IMR-90 (cell line): ENCODE measurements around the gene CILP. TPM values are rescaled to one million over a fixed set of nuclear protein-coding genes. Genes with fewer than 3 reads are reported as not detected.

ENCODE experiments used
- ATAC-seq: fragments of 200-7000 bp; cut with Tn5 transposase; 2 replicates; pipeline ENCODE4 v1.9.1; 2020; ENCODE audit warnings: low read depth, mild to moderate bottlenecking, moderate library complexity
- Bru-seq: library from RNA; stranded (reverse); fragments of 400-500 nt; gene quantifications from one replicate; lab custom pipeline; 2021; lab: Mats Ljungman, UMichigan
- BruChase-seq, 2 experiments: library from RNA; stranded (reverse); fragments of 400-500 nt; gene quantifications; one replicate each; lab custom pipeline; 2021; lab: Mats Ljungman, UMichigan
- BruUV-seq: library from RNA; stranded (reverse); fragments of 400-500 nt; replicated peaks from 2 replicates; lab custom pipeline; 2021; lab: Mats Ljungman, UMichigan
- CTCF ChIA-PET: fragments of 300-600 bp; formaldehyde crosslinking; extraction: SDS; loops from one replicate; lab custom pipeline; 2021; ENCODE audit warnings: antibody characterized with exemption; lab: Yijun Ruan, JAX
- POLR2A ChIA-PET: fragments of 300-600 bp; sonication (Branson Sonifier 250); formaldehyde crosslinking; loops from one replicate; lab custom pipeline; 2022; ENCODE audit warnings: antibody characterized with exemption; ENCODE audit not compliant: unreplicated experiment; lab: Charles Lee
- DNase-seq: peaks from one replicate; pipeline ENCODE4 v3.0.0; 2013
- H2AFZ ChIP-seq: replicated peaks from 2 replicates; pipeline ENCODE3; 2013; ENCODE audit warnings: low read length, mild to moderate bottlenecking; ENCODE audit not compliant: poor library complexity
- H2AK5ac ChIP-seq: 2 replicates; pipeline ENCODE4 v1.6.1; 2013; ENCODE audit warnings: low read depth, low read length, inconsistent platforms
- H2AK9ac ChIP-seq: replicated peaks from 2 replicates; pipeline ENCODE3; 2013; ENCODE audit warnings: mild to moderate bottlenecking, low read depth, low read length, moderate library complexity; ENCODE audit not compliant: poor library complexity
- H2BK120ac ChIP-seq: 2 replicates; pipeline ENCODE4 v1.6.1; 2013; ENCODE audit warnings: low read depth, low read length, inconsistent platforms
- H2BK15ac ChIP-seq: 3 replicates; pipeline ENCODE4 v1.6.1; 2013; ENCODE audit warnings: low read depth, low read length, inconsistent platforms
- H2BK20ac ChIP-seq: 2 replicates; pipeline ENCODE4 v1.6.1; 2013; ENCODE audit warnings: low read depth, mild to moderate bottlenecking, inconsistent platforms, low read length, moderate library complexity
- H2BK5ac ChIP-seq: 2 replicates; pipeline ENCODE4 v1.6.1; 2013; ENCODE audit warnings: mild to moderate bottlenecking, low read depth, low read length, inconsistent platforms; ENCODE audit not compliant: poor library complexity, severe bottlenecking
- H3K14ac ChIP-seq: replicated peaks from 2 replicates; pipeline ENCODE4 v1.6.1; 2013; ENCODE audit warnings: low read depth, low read length, inconsistent platforms
- H3K18ac ChIP-seq: 2 replicates; pipeline ENCODE4 v1.6.1; 2013; ENCODE audit warnings: low read depth, low read length, control low read depth
- H3K23ac ChIP-seq: 2 replicates; pipeline ENCODE4 v1.6.1; 2013; ENCODE audit warnings: low read depth, low read length, inconsistent platforms
- H3K27ac ChIP-seq: 2 replicates; pipeline ENCODE4 v1.5.1; 2013; ENCODE audit warnings: mild to moderate bottlenecking, control low read depth, low read length; ENCODE audit not compliant: insufficient read depth
- H3K27me3 ChIP-seq: 2 replicates; pipeline ENCODE4 v1.6.1; 2013; ENCODE audit warnings: low read length; ENCODE audit not compliant: control insufficient read depth, insufficient read depth
- H3K36me3 ChIP-seq: 2 replicates; pipeline ENCODE4 v1.6.1; 2013; ENCODE audit warnings: low read length, mixed read lengths; ENCODE audit not compliant: control insufficient read depth, insufficient read depth
- H3K4ac ChIP-seq: 2 replicates; pipeline ENCODE4 v1.6.1; 2013; ENCODE audit warnings: low read depth, low read length, inconsistent platforms
- H3K4me1 ChIP-seq: 2 replicates; pipeline ENCODE4 v1.6.1; 2013; ENCODE audit warnings: low read length, mixed read lengths; ENCODE audit not compliant: control insufficient read depth, insufficient read depth
- H3K4me2 ChIP-seq: 2 replicates; pipeline ENCODE4 v1.6.1; 2013; ENCODE audit warnings: low read depth, mild to moderate bottlenecking, control low read depth, low read length, moderate library complexity
- H3K4me3 ChIP-seq: 2 replicates; pipeline ENCODE4 v1.5.1; 2013; ENCODE audit warnings: low read depth, mild to moderate bottlenecking, control low read depth, low read length, moderate library complexity; ENCODE audit not compliant: insufficient read depth
- H3K56ac ChIP-seq: 2 replicates; pipeline ENCODE4 v1.6.1; 2013; ENCODE audit warnings: low read length, inconsistent platforms; ENCODE audit not compliant: insufficient read depth; ENCODE audit errors: extremely low read depth
- H3K79me1 ChIP-seq, 2 experiments: 2 replicates each; pipeline ENCODE4 v1.6.1; 2013; ENCODE audit warnings: low read length in 2 of 2, inconsistent platforms in 1 of 2, low read depth in 1 of 2
- H3K9ac ChIP-seq: 2 replicates; pipeline ENCODE4 v1.6.1; 2013; ENCODE audit warnings: low read depth, low read length, control low read depth
- H3K9me1 ChIP-seq: 2 replicates; pipeline ENCODE4 v1.6.1; 2013; ENCODE audit warnings: low read length, inconsistent platforms; ENCODE audit not compliant: insufficient read depth
- H3K9me3 ChIP-seq: 2 replicates; pipeline ENCODE4 v1.6.1; 2013; ENCODE audit warnings: low read length; ENCODE audit not compliant: control insufficient read depth, insufficient read depth
- H4K20me1 ChIP-seq: 2 replicates; pipeline ENCODE4 v1.6.1; 2013; ENCODE audit warnings: low read length, inconsistent platforms; ENCODE audit not compliant: insufficient read depth
- H4K5ac ChIP-seq: 2 replicates; pipeline ENCODE4 v1.6.1; 2013; ENCODE audit warnings: mild to moderate bottlenecking, low read depth, low read length, control low read depth
- H4K8ac ChIP-seq, 2 experiments: 2 replicates each; pipeline ENCODE4 v1.6.1; 2013; ENCODE audit warnings: low read depth in 2 of 2, low read length in 2 of 2, control low read depth in 1 of 2, inconsistent platforms in 1 of 2
- H4K91ac ChIP-seq: 2 replicates; pipeline ENCODE4 v1.6.1; 2013; ENCODE audit warnings: low read depth, low read length, inconsistent platforms; ENCODE audit not compliant: insufficient read depth
- CHD1 ChIP-seq: IDR thresholded peaks from 2 replicates; pipeline ENCODE4 v1.6.1; 2012; ENCODE audit warnings: low read depth, low read length, improper control_type of control experiment
- WGBS, 2 experiments: methylation state at CpG; one replicate each; pipeline versions ENCODE4 v1.1.5 to v1.1.7; 2013; ENCODE audit warnings: missing lambda C conversion rate in 2 of 2; ENCODE audit not compliant: insufficient read length in 1 of 2; ENCODE audit errors: extremely low coverage in 2 of 2; 5-methylcytosine and 5-hydroxymethylcytosine counted together
- dilution Hi-C: fragments of 300-500 bp; cut with HindIII; formaldehyde crosslinking; loops from one replicate; pipeline ENCODE4 v1.14.3; 2018; ENCODE audit warnings: low sequenced_read_pairs; ENCODE audit not compliant: unreplicated experiment
- in situ Hi-C: fragments of 300-500 bp; cut with MboI; formaldehyde crosslinking; loops from 3 replicates; pipeline ENCODE4 v1.14.3; 2019; ENCODE audit warnings: low sequenced_read_pairs, inconsistent platforms, mixed read lengths
- intact Hi-C: fragments of 100-400 bp; cut with micrococcal nuclease; formaldehyde crosslinking; loops from 2 replicates; pipeline ENCODE4 v1.10.0; 2022
- long read RNA-seq: library from polyadenylated mRNA; unstranded; transcript quantifications from one replicate; pipeline ENCODE4 v2.0.0, GENCODE V29; 2021; ENCODE audit not compliant: unreplicated experiment
- polyA plus RNA-seq, 3 experiments: library from polyadenylated mRNA; depleted of rRNA; stranded (reverse); fragments of >200 nt; gene quantifications; 2 replicates each; pipeline ENCODE4 v1.2.3, GENCODE V29; 2012; ENCODE audit warnings: low replicate concordance in 1 of 3
- total RNA-seq: library from RNA; depleted of rRNA; stranded (reverse); fragments of >200 nt; gene quantifications from 2 replicates; pipeline ENCODE4 v1.2.3, GENCODE V29; 2012; rRNA removed

The CILP gene, protein sequence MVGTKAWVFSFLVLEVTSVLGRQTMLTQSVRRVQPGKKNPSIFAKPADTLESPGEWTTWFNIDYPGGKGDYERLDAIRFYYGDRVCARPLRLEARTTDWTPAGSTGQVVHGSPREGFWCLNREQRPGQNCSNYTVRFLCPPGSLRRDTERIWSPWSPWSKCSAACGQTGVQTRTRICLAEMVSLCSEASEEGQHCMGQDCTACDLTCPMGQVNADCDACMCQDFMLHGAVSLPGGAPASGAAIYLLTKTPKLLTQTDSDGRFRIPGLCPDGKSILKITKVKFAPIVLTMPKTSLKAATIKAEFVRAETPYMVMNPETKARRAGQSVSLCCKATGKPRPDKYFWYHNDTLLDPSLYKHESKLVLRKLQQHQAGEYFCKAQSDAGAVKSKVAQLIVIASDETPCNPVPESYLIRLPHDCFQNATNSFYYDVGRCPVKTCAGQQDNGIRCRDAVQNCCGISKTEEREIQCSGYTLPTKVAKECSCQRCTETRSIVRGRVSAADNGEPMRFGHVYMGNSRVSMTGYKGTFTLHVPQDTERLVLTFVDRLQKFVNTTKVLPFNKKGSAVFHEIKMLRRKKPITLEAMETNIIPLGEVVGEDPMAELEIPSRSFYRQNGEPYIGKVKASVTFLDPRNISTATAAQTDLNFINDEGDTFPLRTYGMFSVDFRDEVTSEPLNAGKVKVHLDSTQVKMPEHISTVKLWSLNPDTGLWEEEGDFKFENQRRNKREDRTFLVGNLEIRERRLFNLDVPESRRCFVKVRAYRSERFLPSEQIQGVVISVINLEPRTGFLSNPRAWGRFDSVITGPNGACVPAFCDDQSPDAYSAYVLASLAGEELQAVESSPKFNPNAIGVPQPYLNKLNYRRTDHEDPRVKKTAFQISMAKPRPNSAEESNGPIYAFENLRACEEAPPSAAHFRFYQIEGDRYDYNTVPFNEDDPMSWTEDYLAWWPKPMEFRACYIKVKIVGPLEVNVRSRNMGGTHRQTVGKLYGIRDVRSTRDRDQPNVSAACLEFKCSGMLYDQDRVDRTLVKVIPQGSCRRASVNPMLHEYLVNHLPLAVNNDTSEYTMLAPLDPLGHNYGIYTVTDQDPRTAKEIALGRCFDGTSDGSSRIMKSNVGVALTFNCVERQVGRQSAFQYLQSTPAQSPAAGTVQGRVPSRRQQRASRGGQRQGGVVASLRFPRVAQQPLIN
- total RNA-seq = under 0.01 TPM in 1 of 2 replicates, not detected in the other
- polyA plus RNA-seq (2012; rRNA removed) = 0.01 and 0.02 TPM in 2 replicates
- 0.04 TPM in 1 of 2 replicates, not detected in the other for polyA plus RNA-seq (2012; cell fraction: cytosol; rRNA removed)
- polyA plus RNA-seq (2012; cell fraction: nucleus; rRNA removed; ENCODE audit: low replicate concordance) = 0.11 and 0.14 TPM in 2 replicates
- Bru-seq, nascent RNA = percentile 9 among the genes with signal in this experiment
- BruChase-seq, experiment 1, labeled RNA remaining after a 6-hour chase = percentile 23 among the genes with signal in this experiment
- BruChase-seq, experiment 2, labeled RNA remaining after a 2-hour chase = percentile 16 among the genes with signal in this experiment
- long read RNA-seq, full-length matches to known transcripts = 2 of 2 reads
- long read RNA-seq, partial matches to known transcripts = 0 of 2 reads
- long read RNA-seq, other reads (novel, unspliced or antisense) = 0 of 2 reads

- Histone ChIP-seq H3K36me3 (no peaks in the 10 kb centered on the region), H4K20me1 (no peaks in the 10 kb centered on the region), H2BK20ac (no peak within 1 kb of the TSS), H3K23ac (no peak within 1 kb of the TSS), H3K79me1 (no peaks in the 10 kb centered on the region), H2AFZ (peak within 1 kb of the TSS; percentile 73), H2BK15ac (no peak within 1 kb of the TSS), H3K4me2 (peak within 1 kb of the TSS; percentile 45; the same call in 1 of the 2 replicates), H3K27ac (0 out of 2 replicates have a peak within 1 kb of the TSS, but pooled peaks have one; percentile 19), H3K4me1 (peaks cover 12% of the 10 kb centered on the region; the same call in 1 of the 2 replicates), H3K9ac (no peak within 1 kb of the TSS), H2BK5ac (no peak within 1 kb of the TSS), H2AK5ac (no peak within 1 kb of the TSS; the same call in 1 of the 2 replicates), H3K56ac (no peak within 1 kb of the TSS), H3K4ac (no peak within 1 kb of the TSS), H3K9me1 (no peaks in the 10 kb centered on the region), H4K5ac (no peak within 1 kb of the TSS), H3K4me3 (no peak within 1 kb of the TSS), H3K14ac (no peak within 1 kb of the TSS), H2AK9ac (no peak within 1 kb of the TSS), H3K18ac (no peak within 1 kb of the TSS; the same call in 1 of the 2 replicates), H2BK120ac (no peak within 1 kb of the TSS), H3K27me3 (peaks cover 21% of the 10 kb centered on the region), H4K91ac (no peak within 1 kb of the TSS), H4K8ac (no peak within 1 kb of the TSS), H3K9me3 (no peaks in the 10 kb centered on the region)
- ChIA-PET POLR2A (no interaction called here), CTCF (no interaction called here)
- intact Hi-C loops (no loop called here), dilution Hi-C loops (no loop called here), in situ Hi-C loops (no loop called here)
- ATAC-seq (no peak; the same call in 1 of the 2 replicates), DNase-seq (no peak)
- WGBS, 2 experiments = 65% methylated on average over 2 of the region's 8 CpGs; no CpG with 5 or more reads in 1 of the 2 experiments
- no TSS peak for BruUV-seq
- TF ChIP-seq CHD1 = no peak
These were observed at the start of gene CILP for GRCh38 chr15:65210770-65211481. CILP (minus strand) TSS chr15:65211473; CDS start chr15:65209755, 1,718 bp downstream.
